ENCODE measurements around the gene PDE6D.

The PDE6D gene

GRCh38 chr2:231722721-231723307, 58.3 kb downstream of the PDE6D start:
- no peak for TF ChIP-seq ZFX (IDR thresholded peaks at IDR 0.05)
- no peak for TF ChIP-seq CTCF (conservative IDR thresholded peaks at IDR 0.05)

GRCh38 chr2:231720987-231721966, 59.8 kb downstream of the PDE6D start:
- TF ChIP-seq CTCF (conservative IDR thresholded peaks at IDR 0.05) (no peak), ZFX (IDR thresholded peaks at IDR 0.05) (no peak)
- H3K27ac ChIP-seq = no peak overlapping the region

More at GRCh38 chr2:231722721-231723307, 58.3 kb downstream of the PDE6D start:
- H3K27ac ChIP-seq = no peak overlapping the region

GRCh38 chr2:231720292-231720986, 60.6 kb downstream of the PDE6D start:
- TF ChIP-seq CTCF (conservative IDR thresholded peaks at IDR 0.05) = no peak
- no peak overlapping the region for H3K27ac ChIP-seq

GRCh38 chr2:231718799-231719198, 62.3 kb downstream of the PDE6D start:
- H3K27ac ChIP-seq = no peak overlapping the region
- TF ChIP-seq ZFX (IDR thresholded peaks at IDR 0.05) = no peak
- no peak for TF ChIP-seq CTCF (conservative IDR thresholded peaks at IDR 0.05)

GRCh38 chr2:231717281-231718171, 63.6 kb downstream of the PDE6D start:
- no peak overlapping the region for H3K27ac ChIP-seq
- TF ChIP-seq ZFX (IDR thresholded peaks at IDR 0.05) (no peak), CTCF (conservative IDR thresholded peaks at IDR 0.05) (no peak)

GRCh38 chr2:231716666-231717280, 64.3 kb downstream of the PDE6D start:
- H3K27ac ChIP-seq = no peak overlapping the region
- TF ChIP-seq ZFX (IDR thresholded peaks at IDR 0.05) = no peak
- TF ChIP-seq CTCF (conservative IDR thresholded peaks at IDR 0.05) = no peak
